GM12892 (cell line): ENCODE measurements around the gene CPE.

ENCODE experiments used
- POLR2A ChIP-seq: IDR thresholded peaks from 2 replicates; pipeline ENCODE4 v1.6.1; 2011; ENCODE audit warnings: low read depth, low read length, control low read depth
- POLR2AphosphoS5 ChIP-seq: IDR thresholded peaks from 2 replicates; pipeline ENCODE4 v1.6.1; 2011; ENCODE audit warnings: low read depth, low read length, control low read depth
- TAF1 ChIP-seq: IDR thresholded peaks from 2 replicates; pipeline ENCODE4 v1.6.1; 2011; ENCODE audit warnings: low read depth, mild to moderate bottlenecking, control low read depth, low read length, borderline replicate concordance

- TF ChIP-seq POLR2A (no peak), TAF1 (no peak), POLR2AphosphoS5 (no peak)
These were observed 114.6 kb downstream of the CPE start for GRCh38 chr4:165493359-165493758.
